Activated gamma-delta T cell treated with Interleukin-2 at 50 U/mL for 16 hours (primary cell): ENCODE measurements around the gene LRRC59.
A peak's percentile ranks its signal among the peaks of the same experiment; 100 is the strongest.
"Not testable (repeated sequence)": the region's sequence is repeated elsewhere in the genome, so short reads cannot be mapped to it uniquely, and the experiment has no call there.

Source experiments
- DNase-seq: peaks from one replicate; pipeline ENCODE4 v3.0.0-alpha.2; 2020

Gene LRRC59

DNA sequence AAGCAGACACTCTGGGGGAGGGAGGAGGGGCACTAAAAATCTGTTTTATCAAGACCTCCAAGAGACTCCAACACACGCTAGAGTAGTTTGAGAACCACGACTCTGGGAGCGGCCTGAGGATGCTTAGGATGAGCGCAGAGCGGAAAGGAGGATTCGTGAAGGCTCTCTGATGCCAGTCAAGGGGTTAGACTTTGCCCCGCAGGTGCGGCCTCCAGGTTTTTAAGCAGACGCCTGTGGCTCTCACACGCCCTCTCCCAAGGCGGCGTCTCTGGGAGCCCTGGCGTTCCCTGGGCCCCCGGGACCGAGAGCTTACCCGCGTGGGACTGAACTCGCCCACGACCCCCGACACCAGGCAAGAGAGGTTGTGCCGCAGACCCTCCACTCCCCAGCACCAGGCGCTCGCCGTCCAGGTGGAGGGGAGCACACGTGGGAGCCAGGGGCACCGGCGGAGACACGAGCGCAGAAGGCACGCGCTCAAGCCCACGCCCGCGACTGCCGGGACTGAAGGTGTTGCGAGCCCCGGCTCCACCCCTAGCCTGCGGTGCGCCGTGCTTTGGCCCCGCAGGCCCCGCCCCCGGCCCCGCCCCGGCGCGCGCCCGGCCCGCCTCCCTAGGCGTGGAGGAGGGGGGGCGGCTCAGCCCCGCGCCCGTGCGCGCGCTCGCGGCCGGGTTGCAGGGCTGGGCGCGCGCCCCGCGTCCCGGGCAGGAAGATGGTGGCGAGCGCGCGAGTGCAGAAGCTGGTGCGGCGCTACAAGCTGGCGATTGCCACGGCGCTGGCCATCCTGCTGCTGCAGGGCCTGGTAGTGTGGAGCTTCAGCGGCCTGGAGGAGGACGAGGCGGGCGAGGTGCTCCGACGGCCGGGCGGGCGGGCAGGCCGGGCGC, 51.7 kb downstream of the LRRC59 start, which contains the start of gene XYLT2:
TSS of gene XYLT2 (plus strand) at position 695 of the 881 bp plus-strand sequence. CDS start at position 710, 15 bp downstream.
- DNase-seq, result peak; percentile 92

DNA sequence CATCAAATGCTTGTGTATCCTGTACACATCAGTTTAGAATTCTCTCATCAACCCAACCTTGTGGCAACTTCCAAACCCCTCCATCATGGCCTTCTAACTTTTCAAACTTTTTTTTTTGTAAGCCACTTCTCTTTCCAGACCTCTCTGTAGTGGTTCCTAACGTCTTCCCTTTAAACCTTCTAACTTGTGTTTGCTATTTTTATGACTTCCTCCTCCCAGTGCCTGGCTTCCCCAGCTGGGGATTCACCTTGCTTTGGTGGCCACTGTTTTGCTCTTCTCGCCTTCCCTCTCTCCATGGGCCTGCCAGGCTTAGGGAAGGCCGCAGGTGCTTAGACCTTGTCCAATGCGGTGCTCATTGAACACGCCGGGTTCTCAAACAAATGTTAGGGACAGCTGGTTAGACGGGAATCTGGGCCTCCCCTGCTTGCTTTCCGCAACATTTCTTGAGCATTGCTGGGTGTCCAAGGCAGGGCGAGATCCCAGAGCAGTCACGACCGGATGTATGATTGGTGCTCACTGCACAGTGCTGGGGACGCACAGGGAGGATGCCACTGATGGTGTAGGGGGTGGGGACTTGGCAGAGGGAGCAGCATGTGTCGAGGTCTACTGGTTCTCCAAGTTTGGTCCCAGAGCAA, 52.5 kb downstream of the LRRC59 start:
- no peak for DNase-seq

DNA sequence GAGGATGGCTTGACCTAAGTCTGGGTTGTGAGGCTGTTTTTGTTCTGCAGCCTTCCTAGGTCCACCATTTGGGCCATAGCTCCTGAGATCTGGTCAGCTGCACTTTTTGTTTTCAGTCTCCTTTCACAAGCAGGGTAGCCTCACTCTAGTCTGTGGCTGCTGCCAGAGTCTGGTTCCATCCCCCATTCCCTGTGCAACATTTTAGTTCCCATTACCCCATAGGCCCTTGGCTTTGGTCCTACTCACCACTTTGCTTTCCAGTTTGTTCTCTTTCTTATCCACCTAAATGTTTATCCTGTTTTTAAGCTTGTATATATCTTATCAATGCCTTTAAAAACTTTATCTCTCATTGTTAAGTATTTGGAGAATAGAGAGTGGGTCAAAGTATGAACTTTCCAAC, 57.9 kb downstream of the LRRC59 start:
- DNase-seq, result no peak

DNA sequence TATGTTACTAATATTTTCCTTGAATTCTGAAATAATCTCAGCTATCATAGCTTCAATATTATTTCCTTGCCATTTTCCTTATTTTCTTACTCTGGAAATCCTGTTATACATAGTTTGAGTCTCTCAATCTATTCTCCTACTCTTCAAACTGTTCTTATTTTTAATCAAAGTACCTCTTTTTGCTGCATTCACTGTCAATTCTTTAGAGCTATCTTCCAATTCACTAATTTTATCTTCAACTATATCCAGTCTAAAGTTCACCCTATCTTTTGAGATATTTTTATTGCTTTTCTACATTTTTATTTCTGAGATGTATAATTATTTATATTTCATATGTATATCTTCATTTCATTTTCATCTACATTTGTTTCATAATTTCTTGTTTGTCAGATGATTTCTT, 58.7 kb downstream of the LRRC59 start:
- DNase-seq, result no peak

DNA sequence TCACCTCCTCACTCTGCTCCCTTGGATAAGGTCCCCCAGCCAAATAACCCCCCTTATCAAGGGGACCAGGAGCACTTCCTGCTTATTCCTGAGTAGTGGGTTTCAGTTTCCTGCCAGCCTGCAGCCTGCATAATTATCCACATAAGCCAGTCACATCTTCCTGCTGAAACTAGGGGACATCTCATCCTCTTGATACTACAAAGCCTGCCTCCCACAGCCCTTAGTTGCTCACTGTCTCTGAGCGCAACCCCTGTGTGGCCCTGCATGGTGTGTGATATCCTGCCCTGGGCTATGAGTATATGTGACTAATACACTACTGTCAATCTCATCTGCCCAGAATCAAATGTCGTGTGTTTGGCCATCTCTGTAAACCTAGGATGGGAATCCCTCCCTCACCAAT, 59.4 kb downstream of the LRRC59 start:
- no peak for DNase-seq

DNA sequence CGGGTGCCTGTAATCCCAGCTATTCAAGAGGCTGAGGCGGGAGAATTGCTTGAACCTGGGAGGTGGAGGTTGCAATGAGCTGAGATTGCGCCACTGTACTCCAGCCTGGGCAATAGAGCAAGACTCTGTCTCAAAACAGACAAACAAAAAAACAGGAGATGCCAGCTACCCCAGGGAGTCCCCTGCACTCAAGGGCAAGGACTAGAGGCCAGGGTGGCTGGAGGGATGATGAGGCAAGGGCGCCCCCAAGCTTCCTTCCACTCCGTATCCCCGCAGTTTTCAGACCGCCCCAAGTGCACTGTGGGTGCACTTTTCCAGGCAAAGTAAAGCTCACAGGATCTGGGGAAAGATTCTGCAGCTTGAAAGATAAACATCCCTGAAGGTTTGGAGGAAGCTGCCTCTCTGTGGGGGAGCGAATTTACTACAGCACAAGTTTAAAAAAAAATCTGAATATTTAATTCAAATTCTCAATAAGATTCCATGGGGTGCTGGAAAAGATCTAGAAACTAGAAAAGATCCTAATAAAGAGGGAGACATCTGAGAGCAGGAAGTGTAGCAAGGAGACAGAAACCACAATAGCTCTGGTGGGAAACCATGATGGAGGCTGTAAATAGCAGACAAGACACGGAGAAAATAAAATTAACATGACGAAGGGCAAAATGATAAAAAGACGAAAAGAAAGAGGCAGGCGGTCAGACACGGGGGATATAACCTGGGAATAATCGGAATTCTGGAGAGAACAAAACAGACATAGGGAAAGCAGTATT, 63.8 kb downstream of the LRRC59 start:
- DNase-seq, result not testable (repeated sequence)

DNA sequence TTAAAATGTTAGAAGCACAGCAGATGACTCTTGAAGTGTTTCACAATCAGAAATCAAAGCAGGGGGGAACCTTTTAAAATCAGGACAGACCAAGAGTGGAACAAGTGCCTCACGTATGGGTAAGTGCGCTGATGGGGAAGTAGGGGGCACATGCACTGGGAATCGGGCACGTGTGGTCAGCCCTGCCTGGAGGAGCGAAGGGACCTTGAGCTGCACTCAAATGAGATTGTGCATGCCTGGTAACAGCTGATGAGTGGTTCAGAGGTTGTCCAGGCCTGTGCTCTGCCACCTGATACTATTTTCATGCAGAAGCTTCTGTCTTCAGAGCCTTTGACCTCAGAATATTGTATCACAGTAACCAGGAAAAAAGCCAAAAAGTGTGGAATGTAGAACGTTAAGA, 65.1 kb downstream of the LRRC59 start:
- DNase-seq, result no peak
